K562 (cell line): ENCODE results near the gene COP1.

Experiments
- ARID2 ChIP-seq: fragments of 450-650 bp; IDR thresholded peaks from 2 replicates; pipeline ENCODE4 v1.6.1; 2017; ENCODE audit warnings: antibody characterized with exemption, mild to moderate bottlenecking
- CEBPZ ChIP-seq: fragments of 150-350 bp; IDR thresholded peaks from 2 replicates; pipeline ENCODE4 v1.6.1; 2014; ENCODE audit warnings: low read depth, mild to moderate bottlenecking, low read length, borderline replicate concordance
- CHD1 ChIP-seq: fragments of 200-600 bp; sonication (generic); IDR thresholded peaks from one replicate; pipeline ENCODE4 v1.6.1; 2012; ENCODE audit warnings: mild to moderate bottlenecking, moderate library complexity, low read length, inconsistent platforms
- CHD2 ChIP-seq: IDR thresholded peaks from 2 replicates; pipeline ENCODE4 v1.6.1; 2011; ENCODE audit warnings: low read depth, low read length
- CTCF ChIP-seq, 3 experiments: IDR thresholded peaks in 2 of 3; conservative IDR thresholded peaks in 1 of 3; 2 replicates each; pipeline ENCODE4 v1.5.1; 2011 to 2012; ENCODE audit warnings: low read length in 3 of 3, mild to moderate bottlenecking in 3 of 3, control low read depth in 2 of 3, improper control_type of control experiment in 1 of 3, inconsistent platforms in 1 of 3, low read depth in 1 of 3, mixed read lengths in 1 of 3, moderate library complexity in 1 of 3; ENCODE audit not compliant: insufficient read depth in 2 of 3
- ELK1 ChIP-seq: sonication (generic); formaldehyde crosslinking; IDR thresholded peaks from 2 replicates; pipeline ENCODE4 v1.8.1; 2022; ENCODE audit warnings: missing genetic modification reagents
- MCM7 ChIP-seq, 2 experiments: fragments of 450-650 bp; IDR thresholded peaks; 2 replicates each; pipeline ENCODE4 v1.6.1; 2016 to 2018
- MXI1 ChIP-seq: IDR thresholded peaks from 2 replicates; pipeline ENCODE4 v1.6.1; 2011; ENCODE audit warnings: low read depth, mild to moderate bottlenecking, improper control_type of control experiment, low read length
- PHF8 ChIP-seq: fragments of 200-600 bp; sonication (generic); IDR thresholded peaks from 2 replicates; pipeline ENCODE4 v1.6.1; 2012; ENCODE audit warnings: mixed run types, mild to moderate bottlenecking, inconsistent platforms, low read length, moderate library complexity, borderline replicate concordance
- SMAD3 ChIP-seq: fragments of 450-650 bp; formaldehyde crosslinking; conservative IDR thresholded peaks from 2 replicates; pipeline ENCODE4 v1.4.0; 2020; ENCODE audit warnings: mild to moderate bottlenecking
- ZBTB33 ChIP-seq: sonication (generic); formaldehyde crosslinking; IDR thresholded peaks from 2 replicates; pipeline ENCODE4 v1.8.1; 2023; ENCODE audit warnings: mild to moderate bottlenecking, missing genetic modification reagents
- TF ChIP-seq, protein P1 (sequence below): sonication (generic); formaldehyde crosslinking; IDR thresholded peaks from 2 replicates; pipeline ENCODE4 v1.5.0; 2020; ENCODE audit warnings: missing genetic modification reagents

- TF ChIP-seq CHD2 (no peak), CHD1 (peak; percentile 84), CEBPZ (no peak), MCM7 (IDR thresholded peaks at IDR 0.05) (no peak), ZBTB33 (CRISPR knock-in tag) (no peak), ARID2 (no peak), ELK1 (CRISPR knock-in tag) (no peak), SMAD3 (CRISPR knock-in tag) (no peak), CTCF (IDR thresholded peaks at IDR 0.05 in 2 of 3, conservative IDR thresholded peaks at IDR 0.05 in 1 of 3; ENCODE audit: insufficient read depth in 2 of 3, low read depth in 1 of 3, low read length in 3 of 3) (no peak), MXI1 (no peak), PHF8 (no peak)
- TF ChIP-seq, protein P1, sequence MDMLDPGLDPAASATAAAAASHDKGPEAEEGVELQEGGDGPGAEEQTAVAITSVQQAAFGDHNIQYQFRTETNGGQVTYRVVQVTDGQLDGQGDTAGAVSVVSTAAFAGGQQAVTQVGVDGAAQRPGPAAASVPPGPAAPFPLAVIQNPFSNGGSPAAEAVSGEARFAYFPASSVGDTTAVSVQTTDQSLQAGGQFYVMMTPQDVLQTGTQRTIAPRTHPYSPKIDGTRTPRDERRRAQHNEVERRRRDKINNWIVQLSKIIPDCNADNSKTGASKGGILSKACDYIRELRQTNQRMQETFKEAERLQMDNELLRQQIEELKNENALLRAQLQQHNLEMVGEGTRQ = no peak
Measured at GRCh38 chr1:176206006-176206960, 803 bp downstream of the COP1 start.
